OCI-LY7 (cell line): ENCODE results near the gene MPV17L2. TPM values are rescaled to one million over a fixed set of nuclear protein-coding genes. Genes with fewer than 3 reads are reported as not detected.

ENCODE experiments used
- BruUV-seq: library from RNA; stranded (reverse); fragments of 400-500 nt; replicated peaks from 2 replicates; lab custom pipeline; 2021; lab: Mats Ljungman, UMichigan
- CTCF ChIA-PET: fragments of 300-600 bp; sonication (Branson Sonifier 250); formaldehyde crosslinking; loops from one replicate; lab custom pipeline; 2022; ENCODE audit warnings: antibody characterized with exemption; ENCODE audit not compliant: unreplicated experiment; lab: Charles Lee
- POLR2A ChIA-PET: fragments of 300-600 bp; sonication (Branson Sonifier 250); formaldehyde crosslinking; loops from one replicate; lab custom pipeline; 2022; ENCODE audit warnings: antibody characterized with exemption; lab: Charles Lee
- DNase-seq: peaks from one replicate; pipeline ENCODE4 v3.0.0-alpha.2; 2015; ENCODE audit warnings: low spot score
- H2AFZ ChIP-seq: fragments of 200-600 bp; sonication (generic), shearing (Covaris generic); 2 replicates; pipeline ENCODE4 v1.6.1; 2014; ENCODE audit warnings: mild to moderate bottlenecking, antibody characterized with exemption, low read length, moderate library complexity
- H3K27ac ChIP-seq: fragments of 200-600 bp; sonication (generic); 2 replicates; pipeline ENCODE4 v1.5.1; 2014; ENCODE audit warnings: mixed run types, low read depth, mild to moderate bottlenecking, moderate library complexity, low read length, inconsistent platforms; ENCODE audit not compliant: poor library complexity, severe bottlenecking
- H3K36me3 ChIP-seq: fragments of 200-600 bp; sonication (generic); 2 replicates; pipeline ENCODE4 v1.6.1; 2014; ENCODE audit warnings: mild to moderate bottlenecking, antibody characterized with exemption, low read length, moderate library complexity, mixed read lengths; ENCODE audit not compliant: insufficient read depth
- H3K4me1 ChIP-seq: fragments of 200-600 bp; sonication (generic); 2 replicates; pipeline ENCODE4 v1.5.1; 2014; ENCODE audit warnings: mild to moderate bottlenecking, low read length; ENCODE audit not compliant: insufficient read depth, poor library complexity, severe bottlenecking
- H3K4me2 ChIP-seq: fragments of 200-600 bp; sonication (generic); 2 replicates; pipeline ENCODE4 v1.6.1; 2014; ENCODE audit warnings: mild to moderate bottlenecking, low read length
- H3K4me3 ChIP-seq: fragments of 200-600 bp; sonication (generic); 2 replicates; pipeline ENCODE4 v1.5.1; 2014; ENCODE audit warnings: mild to moderate bottlenecking, low read depth, low read length; ENCODE audit not compliant: poor library complexity, severe bottlenecking
- H3K79me2 ChIP-seq: fragments of 200-600 bp; sonication (generic); 2 replicates; pipeline ENCODE4 v1.6.1; 2016; ENCODE audit warnings: low read depth, mild to moderate bottlenecking, low read length, moderate library complexity, mixed read lengths; ENCODE audit not compliant: insufficient read depth
- H3K9me2 ChIP-seq: fragments of 200-600 bp; sonication (generic); 2 replicates; pipeline ENCODE4 v1.6.1; 2016; ENCODE audit warnings: mild to moderate bottlenecking, low read length, mixed read lengths; ENCODE audit not compliant: insufficient read depth
- H3K9me3 ChIP-seq: fragments of 200-600 bp; sonication (generic); 2 replicates; pipeline ENCODE4 v1.6.1; 2014; ENCODE audit warnings: mild to moderate bottlenecking, mixed run types, low read length, mixed read lengths
- H4K20me1 ChIP-seq: fragments of 200-600 bp; sonication (generic); 2 replicates; pipeline ENCODE4 v1.6.1; 2014; ENCODE audit warnings: mild to moderate bottlenecking, antibody characterized with exemption, low read length, moderate library complexity, mixed read lengths; ENCODE audit not compliant: insufficient read depth
- CTCF ChIP-seq: fragments of 200-600 bp; sonication (generic); conservative IDR thresholded peaks from 2 replicates; pipeline ENCODE4 v1.5.1; 2014; ENCODE audit warnings: mild to moderate bottlenecking, antibody characterized with exemption, low read length, moderate library complexity, mixed read lengths
- EZH2phosphoT487 ChIP-seq: fragments of 200-600 bp; sonication (generic); IDR thresholded peaks from 2 replicates; pipeline ENCODE4 v1.6.1; 2018; ENCODE audit warnings: low read depth, borderline replicate concordance, mild to moderate bottlenecking, mixed run types, antibody characterized with exemption, low read length, moderate library complexity, mixed read lengths
- intact Hi-C: fragments of 100-400 bp; cut with micrococcal nuclease; formaldehyde crosslinking; loops from one replicate; pipeline ENCODE4 v1.10.0; 2022; ENCODE audit not compliant: unreplicated experiment
- total RNA-seq, 2 experiments: library from RNA; depleted of rRNA in 1 of 2; stranded (reverse); fragments of >200 nt in 1 of 2; shearing (Covaris generic) in 1 of 2; gene quantifications; 2 replicates each; pipeline ENCODE4 v1.2.3, GENCODE V29; 2014 to 2022

The MPV17L2 gene
- total RNA-seq, 2 experiments from 2014 or later, result 22.6 to 23.7 TPM

DNA sequence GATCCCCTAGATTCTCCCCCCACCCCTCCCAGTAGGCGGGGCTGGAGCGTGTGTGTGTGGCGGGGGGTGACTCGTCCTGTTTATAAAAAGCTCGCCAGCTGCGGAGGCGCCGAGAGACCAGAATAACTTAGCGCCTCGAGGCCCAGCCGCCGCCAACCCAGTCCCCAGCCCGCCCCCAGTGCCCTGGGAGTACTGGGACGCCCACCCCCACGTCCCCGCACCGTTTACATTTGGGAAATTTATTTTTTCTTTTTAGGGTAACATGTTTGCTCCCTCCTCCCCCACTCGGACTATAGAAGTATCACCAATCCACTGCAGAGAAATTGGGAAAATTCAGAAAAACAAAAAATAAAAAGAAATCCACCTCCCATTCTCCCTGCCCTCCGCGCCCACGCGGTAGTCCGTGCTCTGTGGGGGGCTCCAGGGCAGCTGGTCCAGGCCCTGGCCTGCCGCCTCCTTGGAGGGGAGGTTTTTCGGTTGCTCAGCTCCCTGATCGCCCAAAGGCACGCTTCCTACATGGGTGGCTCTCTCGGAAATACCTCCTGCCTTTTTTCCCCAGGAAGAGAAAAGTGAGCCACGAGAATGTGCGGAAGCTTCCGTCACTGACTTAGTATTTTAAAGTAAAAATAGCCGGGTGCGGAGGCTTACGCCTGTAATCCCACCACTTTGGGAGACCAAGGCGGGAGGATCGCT is 12.3 kb downstream of the MPV17L2 start:
- intact Hi-C loops, result loop anchor here (2.0 kb wide), 2 partner anchors 73 to 117 kb away; partner anchors contain the start of gene LSM4
- no peaks in the 10 kb centered on the region for H3K9me2 ChIP-seq
- CTCF ChIA-PET, result interaction anchor here (0.9 to 1.4 kb wide), 2 partner anchors 74 to 123 kb away, joined by 3 read pairs; no protein-coding TSS in a partner anchor
- POLR2A ChIA-PET, result interaction anchor here (0.6 to 2.7 kb wide), 12 partner anchors 11 to 418 kb away, joined by 3 to 8 read pairs (median 4); partner anchors contain the start of genes JUND and MPV17L2
- peak overlapping the region; percentile 94 for H3K4me2 ChIP-seq
- H2AFZ ChIP-seq, result peak overlapping the region; percentile 41; the same call in 1 of the 2 replicates
- H3K36me3 ChIP-seq, result peaks cover 21% of the 10 kb centered on the region
- H3K4me1 ChIP-seq, result peaks cover 29% of the 10 kb centered on the region
- H3K9me3 ChIP-seq, result no peaks in the 10 kb centered on the region
- no TSS peak for BruUV-seq
- no peak for TF ChIP-seq EZH2phosphoT487
- no peak for TF ChIP-seq CTCF
- H4K20me1 ChIP-seq, result no peaks in the 10 kb centered on the region; the same call in 1 of the 2 replicates
- H3K79me2 ChIP-seq, result peaks cover 32% of the 10 kb centered on the region
- H3K4me3 ChIP-seq, result peak overlapping the region; percentile 87
- peak overlapping the region; percentile 84 for H3K27ac ChIP-seq
- peak; percentile 90 for DNase-seq

DNA sequence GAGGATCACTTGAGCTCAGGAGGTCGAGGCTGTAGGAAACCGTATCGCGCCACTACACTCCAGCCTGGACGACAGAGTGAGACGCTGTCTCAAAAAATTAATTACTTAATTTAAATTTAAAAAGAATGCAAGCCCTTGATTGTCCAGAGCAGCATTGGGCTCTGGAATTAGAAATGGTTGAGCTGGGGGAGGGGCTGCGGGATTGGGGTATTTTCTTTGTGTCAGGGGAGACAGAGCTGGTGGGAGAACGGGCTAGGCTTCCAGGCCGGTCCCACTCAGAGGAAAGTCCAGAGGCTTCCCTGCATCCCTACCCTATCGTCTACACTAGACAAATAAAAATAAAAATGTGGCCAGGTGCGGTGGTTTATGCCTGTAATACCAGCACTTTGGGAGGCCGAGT is 13.0 kb downstream of the MPV17L2 start:
- BruUV-seq, result no TSS peak
- H3K79me2 ChIP-seq, result peaks cover 32% of the 10 kb centered on the region
- peak overlapping the region; percentile 87 for H3K4me3 ChIP-seq
- no peak overlapping the region for H2AFZ ChIP-seq
- ChIA-PET POLR2A (interaction anchor here (0.7 to 2.7 kb wide), 7 partner anchors 13 to 209 kb away, joined by 3 to 8 read pairs (median 3); partner anchors contain the start of gene MPV17L2), CTCF (interaction anchor here (0.9 to 1.4 kb wide), 2 partner anchors 74 to 123 kb away, joined by 3 read pairs; no protein-coding TSS in a partner anchor)
- peaks cover 29% of the 10 kb centered on the region for H3K4me1 ChIP-seq
- no peaks in the 10 kb centered on the region for H3K9me2 ChIP-seq
- peak overlapping the region; percentile 84 for H3K27ac ChIP-seq
- no peak for DNase-seq
- no peaks in the 10 kb centered on the region for H3K9me3 ChIP-seq
- peak overlapping the region; percentile 94 for H3K4me2 ChIP-seq
- TF ChIP-seq CTCF (no peak), EZH2phosphoT487 (no peak)
- peaks cover 15% of the 10 kb centered on the region for H3K36me3 ChIP-seq
- H4K20me1 ChIP-seq, result no peaks in the 10 kb centered on the region; the same call in 1 of the 2 replicates
- intact Hi-C loops, result no loop called here
